ENCODE data around the gene MAPKAPK3.

MAPKAPK3 gene

DNA sequence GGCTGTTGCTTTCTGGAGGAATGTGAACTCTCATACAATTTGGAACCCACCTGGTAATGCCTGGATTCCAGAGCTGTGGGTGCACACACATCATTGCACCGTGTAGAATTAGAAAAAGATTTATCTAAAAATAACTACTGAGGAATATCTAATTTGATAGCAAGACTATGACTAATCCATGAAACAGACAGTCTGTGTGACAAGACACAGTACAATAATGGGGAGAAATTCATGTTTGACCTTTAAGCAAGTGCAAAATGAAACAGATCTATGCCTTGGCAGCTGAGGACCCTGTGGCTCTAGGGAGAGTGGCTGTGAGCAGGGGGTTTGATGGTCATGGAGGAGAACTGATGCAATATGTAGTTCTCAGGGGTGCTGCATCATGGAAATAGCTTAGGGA, 49.9 kb downstream of the MAPKAPK3 start:
- DNase-seq (ENCODE audit: insufficient read length, low spot score), result no peak
- no peak for FAIRE-seq

DNA sequence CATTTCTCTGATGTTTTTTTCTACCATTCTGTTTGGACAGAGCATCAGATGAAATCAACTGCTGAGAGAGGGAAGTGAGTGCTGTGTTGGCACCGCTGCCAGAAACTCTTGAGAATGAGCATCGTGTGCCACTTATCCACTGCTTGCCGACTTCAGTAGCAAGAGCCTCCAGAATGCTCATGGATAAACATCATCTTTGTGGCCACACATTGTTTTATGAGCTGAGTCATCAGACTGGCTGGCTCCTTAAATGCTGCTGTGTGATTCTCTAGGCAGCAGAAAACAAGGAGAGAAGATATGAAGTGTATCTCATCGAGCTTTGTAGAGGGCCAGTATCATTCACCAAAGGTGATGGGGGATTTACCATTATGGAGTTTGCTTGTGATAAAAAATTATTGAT, 54.4 kb downstream of the MAPKAPK3 start:
- FAIRE-seq, result no peak
- TF ChIP-seq POLR2A (IDR thresholded peaks at IDR 0.05; ENCODE audit: low read depth, low read length) (no peak), TAF1 (IDR thresholded peaks at IDR 0.05; ENCODE audit: low read depth, low read length) (no peak), SPI1 (IDR thresholded peaks at IDR 0.05; ENCODE audit: low read depth, low read length) (no peak), POU2F2 (IDR thresholded peaks at IDR 0.05; ENCODE audit: low read depth, low read length) (no peak), POLR2AphosphoS5 (IDR thresholded peaks at IDR 0.05; ENCODE audit: low read depth, low read length) (no peak)
- no peak for DNase-seq (ENCODE audit: insufficient read length, low spot score)

More for the DNA sequence above, 49.9 kb downstream of the MAPKAPK3 start:
- TF ChIP-seq SPI1 (IDR thresholded peaks at IDR 0.05; ENCODE audit: low read depth, low read length), result no peak
- no peak for TF ChIP-seq POU2F2 (IDR thresholded peaks at IDR 0.05; ENCODE audit: low read depth, low read length)
- TF ChIP-seq POLR2AphosphoS5 (IDR thresholded peaks at IDR 0.05; ENCODE audit: low read depth, low read length), result no peak
- TF ChIP-seq TAF1 (IDR thresholded peaks at IDR 0.05; ENCODE audit: low read depth, low read length), result no peak
- no peak for TF ChIP-seq PAX5 (IDR thresholded peaks at IDR 0.05; ENCODE audit: insufficient read depth, low read length, severe bottlenecking)

DNA sequence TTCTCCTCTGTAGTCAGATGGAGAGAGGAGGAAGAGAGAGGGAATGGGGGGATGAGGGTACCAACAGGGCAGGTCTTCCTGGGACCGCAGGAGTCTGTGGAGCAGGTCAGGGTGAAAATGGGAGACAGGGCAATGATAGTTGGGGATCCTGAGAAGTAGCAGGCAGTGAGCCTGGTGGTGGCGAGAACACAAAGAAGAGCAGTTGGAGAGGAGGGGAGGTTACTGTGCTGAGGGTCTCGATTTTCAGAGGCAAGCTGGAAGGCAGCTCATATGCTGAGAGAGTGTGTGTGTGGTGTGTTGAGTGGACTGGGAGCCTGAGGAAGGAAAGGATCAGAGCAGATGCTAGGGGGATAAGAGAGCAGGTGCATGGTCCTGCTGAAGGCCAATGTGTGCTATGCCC, 55.7 kb downstream of the MAPKAPK3 start:
- no peak for TF ChIP-seq POU2F2 (IDR thresholded peaks at IDR 0.05; ENCODE audit: low read depth, low read length)
- TF ChIP-seq POLR2AphosphoS5 (IDR thresholded peaks at IDR 0.05; ENCODE audit: low read depth, low read length), result no peak
- TF ChIP-seq SPI1 (IDR thresholded peaks at IDR 0.05; ENCODE audit: low read depth, low read length), result no peak
- TF ChIP-seq POLR2A (IDR thresholded peaks at IDR 0.05; ENCODE audit: low read depth, low read length), result no peak
- TF ChIP-seq PAX5 (IDR thresholded peaks at IDR 0.05; ENCODE audit: insufficient read depth, low read length, severe bottlenecking), result no peak
- no peak for TF ChIP-seq TAF1 (IDR thresholded peaks at IDR 0.05; ENCODE audit: low read depth, low read length)
- no peak for FAIRE-seq
- DNase-seq (ENCODE audit: insufficient read length, low spot score), result no peak

DNA sequence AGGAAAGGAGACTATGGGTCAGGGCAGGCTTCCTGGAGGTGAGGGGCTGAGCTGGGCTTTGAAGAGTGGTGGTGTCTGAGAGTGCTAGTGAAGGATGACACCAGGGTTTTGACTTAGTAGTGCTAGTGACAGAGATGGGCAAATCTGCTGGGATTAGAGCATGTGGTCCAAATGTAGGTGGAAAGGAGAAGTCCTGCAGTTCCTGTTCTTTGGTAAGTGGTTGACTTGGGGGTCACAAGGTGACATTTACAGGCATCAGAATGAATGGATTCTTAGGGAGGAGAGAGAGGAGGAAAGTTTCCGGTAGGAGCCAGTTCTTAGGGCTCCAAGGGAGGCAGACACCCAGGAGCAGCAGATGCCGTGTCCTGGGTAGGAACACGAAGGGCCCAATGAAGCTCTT, 57.0 kb downstream of the MAPKAPK3 start:
- FAIRE-seq, result no peak
- TF ChIP-seq POU2F2 (IDR thresholded peaks at IDR 0.05; ENCODE audit: low read depth, low read length) (no peak), POLR2AphosphoS5 (IDR thresholded peaks at IDR 0.05; ENCODE audit: low read depth, low read length) (no peak), PAX5 (IDR thresholded peaks at IDR 0.05; ENCODE audit: insufficient read depth, low read length, severe bottlenecking) (no peak), TAF1 (IDR thresholded peaks at IDR 0.05; ENCODE audit: low read depth, low read length) (no peak), SPI1 (IDR thresholded peaks at IDR 0.05; ENCODE audit: low read depth, low read length) (no peak), POLR2A (IDR thresholded peaks at IDR 0.05; ENCODE audit: low read depth, low read length) (no peak)
- no peak for DNase-seq (ENCODE audit: insufficient read length, low spot score)

DNA sequence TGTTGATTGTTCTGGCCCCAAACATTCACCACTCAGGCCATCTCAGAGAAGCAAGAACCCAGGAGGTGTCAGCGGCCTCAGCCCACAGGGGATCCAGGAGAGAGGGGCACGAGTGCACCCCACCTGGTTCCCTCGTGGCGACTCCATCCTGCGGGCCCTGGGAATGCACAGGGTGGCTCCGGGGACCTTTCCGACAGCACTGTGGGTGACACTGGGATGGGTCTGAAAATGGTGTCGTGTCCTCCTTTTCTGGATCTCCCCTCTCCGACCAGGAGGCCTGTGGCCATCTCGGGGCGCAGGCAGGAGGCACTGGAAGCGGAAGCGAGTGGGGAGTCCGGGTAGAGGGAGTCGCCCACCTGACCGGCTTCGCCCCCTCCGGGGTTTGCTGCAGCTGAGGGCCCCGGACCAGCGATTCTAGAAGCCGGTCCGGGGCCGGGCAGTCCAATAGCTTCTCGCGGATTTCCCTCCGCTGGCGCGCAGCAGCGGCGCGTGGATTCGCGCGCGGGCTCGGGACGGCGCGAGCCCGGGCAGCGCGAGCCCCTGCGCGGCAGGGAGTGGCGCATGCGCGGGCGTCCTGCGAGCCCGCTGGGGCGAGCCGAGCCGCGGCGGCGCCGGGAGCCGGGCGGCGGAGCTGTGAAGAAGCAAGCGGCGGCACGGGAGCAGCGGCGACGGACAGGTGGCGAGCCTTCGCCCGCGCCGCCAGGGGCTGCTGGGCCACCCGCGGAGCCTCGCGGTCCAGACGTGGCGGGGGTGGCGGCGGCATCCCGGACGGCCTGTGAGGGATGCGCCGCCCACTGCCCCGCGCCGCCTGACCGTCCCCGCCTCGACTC, 57.6 kb downstream of the MAPKAPK3 start, which contains the start of gene DOCK3:
DOCK3 (plus strand) TSS at position 579 of the 830 bp plus-strand sequence. CDS start 337 bp downstream, outside the sequence.
- no peak for TF ChIP-seq POLR2A (IDR thresholded peaks at IDR 0.05; ENCODE audit: low read depth, low read length)
- TF ChIP-seq POU2F2 (IDR thresholded peaks at IDR 0.05; ENCODE audit: low read depth, low read length), result no peak
- TF ChIP-seq SPI1 (IDR thresholded peaks at IDR 0.05; ENCODE audit: low read depth, low read length), result no peak
- no peak for TF ChIP-seq POLR2AphosphoS5 (IDR thresholded peaks at IDR 0.05; ENCODE audit: low read depth, low read length)
- TF ChIP-seq TAF1 (IDR thresholded peaks at IDR 0.05; ENCODE audit: low read depth, low read length), result no peak
- TF ChIP-seq PAX5 (IDR thresholded peaks at IDR 0.05; ENCODE audit: insufficient read depth, low read length, severe bottlenecking), result no peak
- FAIRE-seq, result peak; percentile 54
- peak; percentile 69 for DNase-seq (ENCODE audit: insufficient read length, low spot score)

DNA sequence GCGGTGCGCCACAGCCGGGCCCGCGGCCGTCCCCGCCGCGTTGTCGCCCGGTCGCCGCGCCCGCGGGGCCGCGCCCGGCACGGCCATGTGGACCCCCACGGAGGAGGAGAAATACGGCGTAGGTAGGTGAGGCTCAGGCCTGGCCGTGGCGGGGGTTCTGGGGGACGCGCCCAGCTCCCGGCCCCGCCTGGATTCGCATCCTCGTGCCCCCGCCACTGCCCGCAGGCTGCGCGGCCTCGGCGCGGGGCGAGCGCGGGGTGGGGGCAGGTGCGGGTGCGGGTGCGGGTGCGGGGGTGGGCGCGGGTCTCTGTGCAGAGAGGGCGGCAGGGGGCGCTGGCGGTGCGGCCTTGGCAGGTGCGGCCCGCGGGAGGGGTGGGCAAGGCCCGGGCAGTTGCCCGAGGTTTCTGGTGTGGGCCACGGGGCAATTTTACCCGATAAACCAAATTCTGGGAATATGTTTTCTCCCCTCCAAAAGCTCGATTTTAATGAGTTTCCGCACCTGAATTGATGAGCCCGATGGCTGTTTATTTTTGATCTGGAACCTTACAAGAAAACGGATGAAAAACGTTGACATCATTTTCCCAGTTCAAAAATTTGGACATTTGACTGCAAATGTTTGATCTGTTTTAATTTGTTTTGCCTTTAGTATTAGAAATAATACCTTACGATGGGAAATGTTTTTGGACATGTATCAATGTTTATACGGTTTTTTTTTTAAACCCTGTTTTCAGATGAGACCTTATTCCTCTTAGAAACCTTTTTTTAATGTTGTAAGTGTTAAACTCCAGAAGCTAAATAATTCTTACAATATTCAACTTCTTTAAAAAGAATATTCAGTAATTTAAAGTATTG, 58.5 kb downstream of the MAPKAPK3 start:
- no peak for TF ChIP-seq POLR2A (IDR thresholded peaks at IDR 0.05; ENCODE audit: low read depth, low read length)
- FAIRE-seq (no peak), DNase-seq (ENCODE audit: insufficient read length, low spot score) (no peak)

DNA sequence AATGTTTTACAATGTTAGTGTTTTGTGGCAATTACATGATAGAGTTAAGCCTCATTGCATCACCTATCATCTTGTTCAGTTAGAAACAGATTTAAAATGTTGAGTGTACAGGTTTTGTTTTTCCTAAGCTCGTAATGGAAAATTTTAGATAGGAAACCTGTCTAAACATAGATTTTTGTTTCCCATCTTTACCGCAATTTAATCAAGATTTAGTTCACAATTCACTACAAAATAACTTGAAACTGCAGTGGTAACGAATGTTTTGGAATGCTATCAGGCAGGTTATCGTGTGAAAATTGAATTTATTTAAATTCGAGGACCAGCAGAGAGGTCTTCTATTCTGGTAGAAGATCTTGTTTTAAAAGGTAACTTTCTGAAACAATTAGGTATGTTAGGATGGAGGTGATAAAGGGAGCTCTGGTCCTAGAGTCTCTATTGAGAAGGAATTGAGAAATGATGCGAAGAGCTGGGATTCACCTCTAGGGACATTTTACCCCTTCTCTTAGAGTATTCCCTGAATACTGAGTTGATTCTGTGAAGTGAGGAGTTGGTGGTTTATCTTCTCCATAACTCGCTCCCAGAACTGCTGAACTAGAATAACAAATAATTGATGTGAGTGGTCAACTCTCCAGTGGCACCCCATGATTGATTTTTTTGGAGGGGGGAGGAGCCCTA, 59.2 kb downstream of the MAPKAPK3 start:
- DNase-seq (ENCODE audit: insufficient read length, low spot score) (no peak), FAIRE-seq (no peak)
- no peak for TF ChIP-seq POU2F2 (IDR thresholded peaks at IDR 0.05; ENCODE audit: low read depth, low read length)
- TF ChIP-seq SPI1 (IDR thresholded peaks at IDR 0.05; ENCODE audit: low read depth, low read length), result no peak
- no peak for TF ChIP-seq POLR2AphosphoS5 (IDR thresholded peaks at IDR 0.05; ENCODE audit: low read depth, low read length)
- TF ChIP-seq POLR2A (IDR thresholded peaks at IDR 0.05; ENCODE audit: low read depth, low read length), result no peak
- TF ChIP-seq TAF1 (IDR thresholded peaks at IDR 0.05; ENCODE audit: low read depth, low read length), result no peak
- no peak for TF ChIP-seq PAX5 (IDR thresholded peaks at IDR 0.05; ENCODE audit: insufficient read depth, low read length, severe bottlenecking)

DNA sequence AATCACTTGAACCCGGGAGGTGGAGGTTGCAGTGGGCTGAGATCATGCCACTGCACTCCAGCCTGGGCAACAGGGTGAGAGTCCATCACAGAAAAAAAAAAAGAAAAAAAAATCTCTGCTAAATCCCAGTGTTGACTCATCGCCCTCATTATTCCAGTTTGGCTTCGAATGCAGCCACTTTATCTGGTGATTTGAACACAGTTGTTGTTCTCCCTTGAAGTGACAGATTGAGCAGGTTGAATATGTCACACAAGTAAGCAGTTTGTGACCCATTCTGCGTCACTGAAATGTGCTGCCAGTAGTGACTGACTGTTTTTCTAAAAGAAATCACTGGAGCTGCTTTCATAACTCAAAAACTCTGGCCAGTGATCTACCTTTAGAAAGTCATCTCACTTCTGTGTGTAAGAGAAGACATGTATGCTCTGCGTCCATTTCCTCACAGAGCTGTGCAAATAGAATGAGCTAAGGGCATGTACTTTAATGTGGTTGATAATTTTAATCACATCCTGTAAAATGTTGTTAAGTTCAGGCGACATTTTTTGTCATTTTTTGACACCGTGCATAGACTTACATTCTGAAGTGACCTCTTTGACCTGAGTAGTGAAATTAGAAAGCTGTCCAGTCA, 70.3 kb downstream of the MAPKAPK3 start:
- DNase-seq (ENCODE audit: insufficient read length, low spot score) (no peak), FAIRE-seq (no peak)
- no peak for TF ChIP-seq SPI1 (IDR thresholded peaks at IDR 0.05; ENCODE audit: low read depth, low read length)
- no peak for TF ChIP-seq POU2F2 (IDR thresholded peaks at IDR 0.05; ENCODE audit: low read depth, low read length)
- TF ChIP-seq POLR2AphosphoS5 (IDR thresholded peaks at IDR 0.05; ENCODE audit: low read depth, low read length), result no peak
- no peak for TF ChIP-seq POLR2A (IDR thresholded peaks at IDR 0.05; ENCODE audit: low read depth, low read length)
- no peak for TF ChIP-seq PAX5 (IDR thresholded peaks at IDR 0.05; ENCODE audit: insufficient read depth, low read length, severe bottlenecking)
- TF ChIP-seq TAF1 (IDR thresholded peaks at IDR 0.05; ENCODE audit: low read depth, low read length), result no peak

Data from GM12891 (cell line).